Nephron progenitor cell (in vitro differentiated cells): ENCODE measurements around the gene TXLNG.
A peak's percentile ranks its signal among the peaks of the same experiment; 100 is the strongest.

Source experiments
- DNase-seq: peaks from one replicate; pipeline ENCODE4 v3.0.0; 2021
- H3K27ac Mint-ChIP-seq: 2 replicates; pipeline ENCODE4 v1.8.0; 2021; ENCODE audit warnings: mild to moderate bottlenecking, moderate library complexity, mixed read lengths
- H3K27me3 Mint-ChIP-seq: 2 replicates; pipeline ENCODE4 v1.8.0; 2021; ENCODE audit warnings: mild to moderate bottlenecking, low read depth, mixed read lengths; ENCODE audit not compliant: poor library complexity
- H3K36me3 Mint-ChIP-seq: 2 replicates; pipeline ENCODE4 v1.8.0; 2021; ENCODE audit warnings: low read depth, mixed read lengths
- H3K4me1 Mint-ChIP-seq: 2 replicates; pipeline ENCODE4 v1.8.0; 2021; ENCODE audit warnings: mixed read lengths
- H3K4me3 Mint-ChIP-seq: 2 replicates; pipeline ENCODE4 v1.8.0; 2021; ENCODE audit warnings: mild to moderate bottlenecking, moderate library complexity, mixed read lengths
- H3K9me3 Mint-ChIP-seq: 2 replicates; pipeline ENCODE4 v1.8.0; 2021; ENCODE audit warnings: mild to moderate bottlenecking, moderate library complexity, mixed read lengths
- TF ChIP-seq, protein P1 (sequence below): fragments of 200-600 bp; sonication (generic); IDR thresholded peaks from 2 replicates; pipeline ENCODE4 v1.5.0; 2021; ENCODE audit warnings: antibody characterized with exemption

TXLNG gene

DNA sequence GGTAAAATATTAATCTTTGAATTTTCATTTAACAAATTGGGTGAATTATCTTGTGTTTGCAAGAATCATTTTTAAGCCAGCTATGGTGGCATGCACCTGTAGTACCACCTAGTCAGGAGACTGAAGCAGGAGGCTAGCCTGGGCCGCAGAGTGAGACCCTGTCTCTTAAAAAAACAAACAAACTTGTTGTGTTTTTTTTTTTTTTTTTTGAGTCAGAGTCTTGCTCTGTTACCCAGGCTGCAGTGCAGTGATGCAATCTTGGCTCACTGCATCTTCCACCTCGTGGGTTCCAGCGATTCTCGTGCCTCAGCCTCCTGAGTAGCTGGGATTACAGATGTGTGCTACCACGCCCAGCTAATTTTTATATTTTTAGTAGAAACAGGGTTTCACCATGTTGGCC is 2.2 kb downstream of the TXLNG start:
- Mint-ChIP-seq H3K9me3 (no peaks in the 10 kb centered on the region), H3K27ac (no peak overlapping the region), H3K27me3 (no peaks in the 10 kb centered on the region), H3K4me3 (peak overlapping the region; percentile 89), H3K36me3 (peaks cover 6% of the 10 kb centered on the region), H3K4me1 (peaks cover 16% of the 10 kb centered on the region)
- no peak for DNase-seq
- TF ChIP-seq, protein P1, sequence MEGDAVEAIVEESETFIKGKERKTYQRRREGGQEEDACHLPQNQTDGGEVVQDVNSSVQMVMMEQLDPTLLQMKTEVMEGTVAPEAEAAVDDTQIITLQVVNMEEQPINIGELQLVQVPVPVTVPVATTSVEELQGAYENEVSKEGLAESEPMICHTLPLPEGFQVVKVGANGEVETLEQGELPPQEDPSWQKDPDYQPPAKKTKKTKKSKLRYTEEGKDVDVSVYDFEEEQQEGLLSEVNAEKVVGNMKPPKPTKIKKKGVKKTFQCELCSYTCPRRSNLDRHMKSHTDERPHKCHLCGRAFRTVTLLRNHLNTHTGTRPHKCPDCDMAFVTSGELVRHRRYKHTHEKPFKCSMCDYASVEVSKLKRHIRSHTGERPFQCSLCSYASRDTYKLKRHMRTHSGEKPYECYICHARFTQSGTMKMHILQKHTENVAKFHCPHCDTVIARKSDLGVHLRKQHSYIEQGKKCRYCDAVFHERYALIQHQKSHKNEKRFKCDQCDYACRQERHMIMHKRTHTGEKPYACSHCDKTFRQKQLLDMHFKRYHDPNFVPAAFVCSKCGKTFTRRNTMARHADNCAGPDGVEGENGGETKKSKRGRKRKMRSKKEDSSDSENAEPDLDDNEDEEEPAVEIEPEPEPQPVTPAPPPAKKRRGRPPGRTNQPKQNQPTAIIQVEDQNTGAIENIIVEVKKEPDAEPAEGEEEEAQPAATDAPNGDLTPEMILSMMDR, result no peak

DNA sequence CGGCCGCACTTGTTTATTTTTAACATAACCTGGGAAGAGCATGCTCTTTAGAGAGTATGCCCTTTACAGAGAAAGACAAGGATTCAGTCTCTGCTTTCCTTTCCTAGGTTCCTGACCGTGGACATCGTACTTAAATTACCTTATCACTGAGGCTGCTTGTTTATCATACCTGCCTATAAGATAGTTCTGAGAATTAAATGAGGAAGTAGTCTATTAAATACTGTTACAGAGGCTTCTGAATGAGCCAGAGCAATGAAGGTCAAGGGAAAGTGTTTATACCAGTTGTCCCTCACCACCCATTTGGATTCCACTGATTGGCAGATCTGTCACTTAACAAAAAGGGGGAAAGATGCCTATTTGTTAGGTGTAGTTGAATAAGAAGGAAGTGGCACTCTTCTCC is 10.0 kb downstream of the TXLNG start:
- TF ChIP-seq, protein P1, result no peak

DNA sequence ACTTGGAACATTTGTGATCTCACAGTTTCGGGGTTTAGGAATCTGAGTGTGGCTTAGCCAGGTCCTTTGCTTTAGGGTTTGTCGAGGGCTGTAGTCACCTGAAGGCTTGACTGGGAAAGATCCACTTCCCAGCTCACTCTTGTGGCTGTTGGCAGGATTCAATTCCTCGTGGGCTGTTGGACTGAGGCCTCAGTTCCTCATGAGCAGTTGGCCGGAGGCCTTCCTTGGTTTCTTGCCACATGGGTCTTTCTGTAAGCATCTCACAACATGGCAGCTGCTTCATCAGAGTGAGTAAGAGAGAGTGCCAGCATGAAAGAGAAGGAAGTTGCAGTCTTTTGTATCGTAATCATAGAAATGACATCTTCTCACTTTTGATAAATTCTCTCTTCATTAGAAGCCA is 11.1 kb downstream of the TXLNG start:
- Mint-ChIP-seq H3K27me3 (no peaks in the 10 kb centered on the region), H3K36me3 (peaks cover 55% of the 10 kb centered on the region), H3K9me3 (no peaks in the 10 kb centered on the region), H3K4me1 (no peaks in the 10 kb centered on the region), H3K27ac (no peak overlapping the region), H3K4me3 (no peak overlapping the region)
- TF ChIP-seq, protein P1, result no peak
- no peak for DNase-seq

More for the DNA sequence above, 10.0 kb downstream of the TXLNG start:
- Mint-ChIP-seq H3K27me3 (no peaks in the 10 kb centered on the region), H3K9me3 (no peaks in the 10 kb centered on the region), H3K4me3 (no peak overlapping the region), H3K36me3 (peaks cover 49% of the 10 kb centered on the region), H3K4me1 (no peaks in the 10 kb centered on the region), H3K27ac (no peak overlapping the region)
- no peak for DNase-seq

DNA sequence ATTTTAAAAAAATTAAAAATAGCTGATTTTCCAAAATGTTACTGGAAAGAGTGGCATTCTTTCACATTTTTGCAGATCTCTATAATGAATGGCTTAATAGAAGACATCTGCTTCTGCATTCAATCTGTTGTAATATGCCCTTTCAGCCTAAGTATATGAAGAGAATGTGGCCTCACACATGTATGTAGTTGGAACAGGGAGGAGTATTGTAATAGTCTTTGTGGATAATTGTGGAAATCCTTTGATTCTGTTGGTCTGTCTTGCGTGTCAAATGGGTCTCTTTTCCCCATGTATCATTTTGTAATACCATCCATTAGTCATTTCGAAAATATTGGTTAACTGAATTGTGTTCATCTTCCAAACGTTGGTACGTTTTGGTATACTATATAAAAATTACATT is 11.6 kb downstream of the TXLNG start:
- no peak overlapping the region for H3K27ac Mint-ChIP-seq
- DNase-seq, result no peak
- no peak overlapping the region for H3K4me3 Mint-ChIP-seq
- no peaks in the 10 kb centered on the region for H3K4me1 Mint-ChIP-seq
- H3K36me3 Mint-ChIP-seq, result peaks cover 60% of the 10 kb centered on the region
- H3K27me3 Mint-ChIP-seq, result no peaks in the 10 kb centered on the region
- TF ChIP-seq, protein P1, result no peak
- no peaks in the 10 kb centered on the region for H3K9me3 Mint-ChIP-seq

DNA sequence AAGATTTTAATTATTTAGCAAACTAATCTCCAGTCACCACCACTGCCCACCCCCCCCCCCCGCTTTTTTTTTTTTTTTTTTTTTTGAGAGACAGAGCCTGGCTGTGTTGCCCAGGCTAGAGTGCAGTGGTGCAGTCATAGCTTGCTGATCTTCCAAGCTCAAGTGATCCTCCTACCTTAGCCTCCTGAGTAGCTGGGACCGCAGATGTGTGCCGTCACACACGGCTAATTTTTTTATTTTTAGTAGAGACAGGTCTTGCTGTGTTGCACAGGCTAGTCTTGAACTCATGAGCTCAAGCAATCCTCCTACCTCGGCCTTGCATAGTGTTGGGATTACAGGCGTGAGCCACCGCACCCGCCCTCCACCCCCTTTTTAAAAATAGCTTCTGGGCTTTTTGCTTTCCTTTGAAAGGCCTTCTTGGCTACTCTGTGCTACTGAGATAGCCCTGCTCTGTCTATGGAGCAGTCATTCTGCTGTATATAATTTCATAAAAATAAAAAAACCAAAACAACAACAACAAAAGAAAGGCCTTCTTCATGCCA is 18.7 kb downstream of the TXLNG start:
- no peak overlapping the region for H3K4me3 Mint-ChIP-seq

DNA sequence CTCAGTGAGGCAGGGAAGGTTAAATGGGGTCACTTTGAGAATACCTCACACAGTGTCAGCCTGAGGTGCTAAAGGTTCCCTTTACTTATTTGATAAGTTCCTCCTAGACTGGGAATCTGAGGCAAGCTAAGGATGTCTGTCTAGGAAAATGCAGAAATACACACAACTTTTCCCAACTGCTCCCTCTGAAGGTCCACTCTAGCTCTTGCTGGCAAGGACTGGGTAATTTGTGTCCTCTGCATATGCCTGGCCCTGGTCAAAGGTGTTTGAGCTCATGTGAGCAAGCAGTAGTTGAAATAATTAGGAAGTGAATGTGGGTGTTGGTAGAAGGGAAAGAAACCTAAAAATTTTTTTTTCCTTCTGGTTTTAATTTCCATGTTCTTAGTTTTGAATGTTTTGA is 21.3 kb downstream of the TXLNG start:
- Mint-ChIP-seq H3K27ac (no peak overlapping the region), H3K36me3 (peaks cover 53% of the 10 kb centered on the region), H3K9me3 (no peaks in the 10 kb centered on the region), H3K4me1 (peaks cover 14% of the 10 kb centered on the region), H3K27me3 (no peaks in the 10 kb centered on the region), H3K4me3 (no peak overlapping the region)
- TF ChIP-seq, protein P1, result peak; percentile 14
- no peak for DNase-seq

More for the DNA sequence above, 18.7 kb downstream of the TXLNG start:
- H3K4me1 Mint-ChIP-seq, result peaks cover 14% of the 10 kb centered on the region
- H3K36me3 Mint-ChIP-seq, result peaks cover 50% of the 10 kb centered on the region
- H3K9me3 Mint-ChIP-seq, result no peaks in the 10 kb centered on the region
- TF ChIP-seq, protein P1, result no peak
- no peak for DNase-seq
- H3K27me3 Mint-ChIP-seq, result no peaks in the 10 kb centered on the region
- no peak overlapping the region for H3K27ac Mint-ChIP-seq
